ENCODE data around the gene DNAJB14. TPM values are rescaled to one million over a fixed set of nuclear protein-coding genes. Genes with fewer than 3 reads are reported as not detected.

DNAJB14 gene
- total RNA-seq, 4 donors from 2014 or later = 37.3 to 116 (median 44.2) TPM

DNA sequence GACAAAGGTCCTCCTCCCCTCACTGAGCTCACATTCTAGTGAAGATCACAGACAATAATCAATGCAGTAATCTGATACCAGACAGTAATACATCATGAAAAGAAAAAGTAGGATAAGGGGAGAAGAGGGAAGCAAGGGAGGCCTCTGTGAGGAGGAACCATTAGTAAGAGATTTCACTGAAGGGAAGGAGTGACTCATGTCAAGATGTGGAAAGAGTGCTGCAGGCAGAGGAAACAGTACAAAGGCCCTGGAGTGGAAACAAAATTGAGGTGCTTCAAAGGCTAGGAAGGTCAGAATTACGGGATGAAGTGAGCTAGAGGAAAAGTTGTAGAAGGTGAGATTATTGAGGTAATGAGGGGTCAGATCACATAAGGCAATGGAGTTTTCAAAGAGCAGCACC, 90.3 kb downstream of the DNAJB14 start:
- peak overlapping the region in 1 of 4 donors; percentile 33 for H3K27ac ChIP-seq
- no peaks in the 10 kb centered on the region for H3K36me3 ChIP-seq
- H3K4me3 ChIP-seq = no peak overlapping the region
- peak; percentile 66 for ATAC-seq
- no peaks in the 10 kb centered on the region for H3K4me1 ChIP-seq
- H3K9me3 ChIP-seq = no peaks in the 10 kb centered on the region
- H3K27me3 ChIP-seq = no peaks in the 10 kb centered on the region
- TF ChIP-seq EP300 (IDR thresholded peaks at IDR 0.05) (no peak), POLR2A (IDR thresholded peaks at IDR 0.05) (no peak), POLR2AphosphoS5 (IDR thresholded peaks at IDR 0.05) (no peak)
- TF ChIP-seq, protein P1, sequence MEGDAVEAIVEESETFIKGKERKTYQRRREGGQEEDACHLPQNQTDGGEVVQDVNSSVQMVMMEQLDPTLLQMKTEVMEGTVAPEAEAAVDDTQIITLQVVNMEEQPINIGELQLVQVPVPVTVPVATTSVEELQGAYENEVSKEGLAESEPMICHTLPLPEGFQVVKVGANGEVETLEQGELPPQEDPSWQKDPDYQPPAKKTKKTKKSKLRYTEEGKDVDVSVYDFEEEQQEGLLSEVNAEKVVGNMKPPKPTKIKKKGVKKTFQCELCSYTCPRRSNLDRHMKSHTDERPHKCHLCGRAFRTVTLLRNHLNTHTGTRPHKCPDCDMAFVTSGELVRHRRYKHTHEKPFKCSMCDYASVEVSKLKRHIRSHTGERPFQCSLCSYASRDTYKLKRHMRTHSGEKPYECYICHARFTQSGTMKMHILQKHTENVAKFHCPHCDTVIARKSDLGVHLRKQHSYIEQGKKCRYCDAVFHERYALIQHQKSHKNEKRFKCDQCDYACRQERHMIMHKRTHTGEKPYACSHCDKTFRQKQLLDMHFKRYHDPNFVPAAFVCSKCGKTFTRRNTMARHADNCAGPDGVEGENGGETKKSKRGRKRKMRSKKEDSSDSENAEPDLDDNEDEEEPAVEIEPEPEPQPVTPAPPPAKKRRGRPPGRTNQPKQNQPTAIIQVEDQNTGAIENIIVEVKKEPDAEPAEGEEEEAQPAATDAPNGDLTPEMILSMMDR (IDR thresholded peaks at IDR 0.05) = no peak
- WGBS, 2 donors (ENCODE audit: low coverage in 1 of 2) = 53 to 57% methylated on average over 1 of the region's 1 CpG

DNA sequence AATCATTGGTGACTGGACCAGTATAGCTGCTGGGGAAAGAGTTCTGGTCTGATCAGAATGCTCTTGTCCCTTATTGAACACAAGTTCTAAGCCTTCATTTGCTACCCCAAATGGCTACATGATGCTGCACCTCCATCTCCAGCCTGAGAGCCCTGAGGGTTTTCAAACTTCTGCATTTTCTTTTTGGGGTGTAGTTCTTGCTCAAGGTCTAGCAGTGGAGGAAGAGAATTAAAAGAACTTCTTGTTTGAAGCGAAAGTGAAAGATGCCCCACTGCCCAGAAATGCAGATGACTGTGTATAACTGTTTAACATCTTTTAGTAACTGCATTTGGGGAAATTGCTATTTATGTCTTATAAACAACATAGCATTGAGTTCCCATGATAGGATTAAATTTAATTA, 90.7 kb downstream of the DNAJB14 start:
- no peak for TF ChIP-seq POLR2AphosphoS5 (IDR thresholded peaks at IDR 0.05)
- TF ChIP-seq, protein P1 (IDR thresholded peaks at IDR 0.05) = no peak
- no peak for TF ChIP-seq EP300 (IDR thresholded peaks at IDR 0.05)
- TF ChIP-seq POLR2A (IDR thresholded peaks at IDR 0.05) = no peak
- H3K27me3 ChIP-seq = no peaks in the 10 kb centered on the region
- H3K4me3 ChIP-seq = no peak overlapping the region
- H3K9me3 ChIP-seq = no peaks in the 10 kb centered on the region
- WGBS, 2 donors (ENCODE audit: low coverage in 1 of 2) = 63 to 100% methylated on average over 1 of the region's 1 CpG
- H3K4me1 ChIP-seq = no peaks in the 10 kb centered on the region
- H3K27ac ChIP-seq = no peak overlapping the region
- no peak for ATAC-seq
- H3K36me3 ChIP-seq = no peaks in the 10 kb centered on the region

GRCh38 chr4:99853999-99854398, 92.4 kb downstream of the DNAJB14 start:
- TF ChIP-seq EP300 (IDR thresholded peaks at IDR 0.05) (no peak), POLR2A (IDR thresholded peaks at IDR 0.05) (no peak), POLR2AphosphoS5 (IDR thresholded peaks at IDR 0.05) (no peak)
- TF ChIP-seq, protein P1 (IDR thresholded peaks at IDR 0.05) = no peak
- Histone ChIP-seq H3K4me3 (no peak overlapping the region), H3K9me3 (no peaks in the 10 kb centered on the region), H3K36me3 (no peaks in the 10 kb centered on the region), H3K4me1 (no peaks in the 10 kb centered on the region), H3K27me3 (no peaks in the 10 kb centered on the region), H3K27ac (no peak overlapping the region)
- ATAC-seq = no peak
- 36 to 57% methylated on average over 1 of the region's 1 CpG for WGBS, 2 donors (ENCODE audit: low coverage in 1 of 2)

DNA sequence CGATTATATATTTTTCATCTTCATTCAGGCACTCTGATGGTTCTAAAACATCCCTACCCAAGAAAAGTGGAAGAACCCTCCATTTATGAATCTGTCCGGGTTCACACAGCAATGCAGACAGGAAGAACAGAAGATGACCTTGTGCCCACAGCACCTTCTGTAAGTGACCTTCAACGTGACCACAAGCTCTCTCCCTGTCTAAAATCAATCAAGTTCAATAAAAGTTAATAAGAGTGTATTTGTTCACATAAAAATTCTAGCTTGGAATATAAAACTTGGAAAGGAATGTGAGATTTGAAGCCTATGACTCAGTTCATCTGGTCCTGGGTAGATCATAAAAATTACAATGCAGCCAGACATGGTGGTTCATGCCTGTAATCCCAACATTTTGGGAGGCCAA, 93.2 kb downstream of the DNAJB14 start:
- H3K36me3 ChIP-seq = no peaks in the 10 kb centered on the region
- no peaks in the 10 kb centered on the region for H3K4me1 ChIP-seq
- H3K27me3 ChIP-seq = no peaks in the 10 kb centered on the region
- H3K27ac ChIP-seq = no peak overlapping the region
- WGBS, 2 donors (ENCODE audit: low coverage in 1 of 2) = 82 to 94% methylated on average over 2 to 3 of the region's 3 CpGs
- no peak overlapping the region for H3K4me3 ChIP-seq
- no peaks in the 10 kb centered on the region for H3K9me3 ChIP-seq
- no peak for TF ChIP-seq POLR2A (IDR thresholded peaks at IDR 0.05)
- TF ChIP-seq, protein P1 (IDR thresholded peaks at IDR 0.05) = no peak
- TF ChIP-seq EP300 (IDR thresholded peaks at IDR 0.05) = no peak
- TF ChIP-seq POLR2AphosphoS5 (IDR thresholded peaks at IDR 0.05) = no peak
- no peak for ATAC-seq

- Histone ChIP-seq H3K36me3 (no peaks in the 10 kb centered on the region), H3K27me3 (no peaks in the 10 kb centered on the region), H3K9me3 (no peaks in the 10 kb centered on the region), H3K4me3 (no peak overlapping the region), H3K4me1 (no peaks in the 10 kb centered on the region), H3K27ac (no peak overlapping the region)
- TF ChIP-seq POLR2A (IDR thresholded peaks at IDR 0.05) (no peak), EP300 (IDR thresholded peaks at IDR 0.05) (no peak), POLR2AphosphoS5 (IDR thresholded peaks at IDR 0.05) (no peak)
- TF ChIP-seq, protein P1 (IDR thresholded peaks at IDR 0.05) = no peak
- no peak for ATAC-seq
- WGBS, 2 donors (ENCODE audit: low coverage in 1 of 2) = 40 to 81% methylated on average over 2 to 3 of the region's 3 CpGs
Measured at GRCh38 chr4:99852199-99852749, 94.1 kb downstream of the DNAJB14 start.
